ENCODE data around the gene STPG3. TPM values are rescaled to one million over a fixed set of nuclear protein-coding genes. Genes with fewer than 3 reads are reported as not detected.
A peak's percentile ranks its signal among the peaks of the same experiment; 100 is the strongest.

STPG3 gene
- total and polyA plus RNA-seq, 2 experiments from 2014 or later = 0.95 to 3.3 TPM

DNA sequence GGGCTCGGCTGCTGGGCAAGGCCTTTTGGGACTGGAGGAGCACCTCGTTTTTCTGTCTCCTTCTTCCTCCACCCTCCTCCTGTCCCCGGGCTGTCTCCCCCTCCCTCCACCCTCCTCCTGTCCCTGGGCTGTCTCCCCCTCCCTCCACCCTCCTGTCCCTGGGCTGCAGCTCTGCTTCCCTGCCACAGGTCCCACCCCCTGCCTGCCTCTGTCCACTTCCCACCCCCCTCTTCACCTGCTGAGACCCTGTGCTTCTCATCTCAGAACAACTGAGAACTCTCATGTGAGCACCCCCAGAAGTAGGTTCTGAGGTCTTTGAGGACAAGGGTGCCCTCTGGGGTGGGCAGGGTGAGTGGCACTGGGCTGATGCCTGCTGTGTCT lies 20.6 kb downstream of the STPG3 start:
- no peak overlapping the region for H3K4me3 ChIP-seq
- DNase-seq (ENCODE audit: low read depth in 1 of 2, low spot score in 1 of 2) = no peak
- H3K9me3 ChIP-seq (ENCODE audit: low read depth) = no peaks in the 10 kb centered on the region
- peaks cover 11% of the 10 kb centered on the region for H3K4me1 ChIP-seq (ENCODE audit: low read depth)
- peak overlapping the region; percentile 10 for H3K27ac ChIP-seq
- TF ChIP-seq, protein P1, sequence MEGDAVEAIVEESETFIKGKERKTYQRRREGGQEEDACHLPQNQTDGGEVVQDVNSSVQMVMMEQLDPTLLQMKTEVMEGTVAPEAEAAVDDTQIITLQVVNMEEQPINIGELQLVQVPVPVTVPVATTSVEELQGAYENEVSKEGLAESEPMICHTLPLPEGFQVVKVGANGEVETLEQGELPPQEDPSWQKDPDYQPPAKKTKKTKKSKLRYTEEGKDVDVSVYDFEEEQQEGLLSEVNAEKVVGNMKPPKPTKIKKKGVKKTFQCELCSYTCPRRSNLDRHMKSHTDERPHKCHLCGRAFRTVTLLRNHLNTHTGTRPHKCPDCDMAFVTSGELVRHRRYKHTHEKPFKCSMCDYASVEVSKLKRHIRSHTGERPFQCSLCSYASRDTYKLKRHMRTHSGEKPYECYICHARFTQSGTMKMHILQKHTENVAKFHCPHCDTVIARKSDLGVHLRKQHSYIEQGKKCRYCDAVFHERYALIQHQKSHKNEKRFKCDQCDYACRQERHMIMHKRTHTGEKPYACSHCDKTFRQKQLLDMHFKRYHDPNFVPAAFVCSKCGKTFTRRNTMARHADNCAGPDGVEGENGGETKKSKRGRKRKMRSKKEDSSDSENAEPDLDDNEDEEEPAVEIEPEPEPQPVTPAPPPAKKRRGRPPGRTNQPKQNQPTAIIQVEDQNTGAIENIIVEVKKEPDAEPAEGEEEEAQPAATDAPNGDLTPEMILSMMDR (IDR thresholded peaks at IDR 0.05; ENCODE audit: low read depth, low read length) = no peak
- no peaks in the 10 kb centered on the region for H3K27me3 ChIP-seq
- peaks cover 12% of the 10 kb centered on the region for H3K36me3 ChIP-seq

DNA sequence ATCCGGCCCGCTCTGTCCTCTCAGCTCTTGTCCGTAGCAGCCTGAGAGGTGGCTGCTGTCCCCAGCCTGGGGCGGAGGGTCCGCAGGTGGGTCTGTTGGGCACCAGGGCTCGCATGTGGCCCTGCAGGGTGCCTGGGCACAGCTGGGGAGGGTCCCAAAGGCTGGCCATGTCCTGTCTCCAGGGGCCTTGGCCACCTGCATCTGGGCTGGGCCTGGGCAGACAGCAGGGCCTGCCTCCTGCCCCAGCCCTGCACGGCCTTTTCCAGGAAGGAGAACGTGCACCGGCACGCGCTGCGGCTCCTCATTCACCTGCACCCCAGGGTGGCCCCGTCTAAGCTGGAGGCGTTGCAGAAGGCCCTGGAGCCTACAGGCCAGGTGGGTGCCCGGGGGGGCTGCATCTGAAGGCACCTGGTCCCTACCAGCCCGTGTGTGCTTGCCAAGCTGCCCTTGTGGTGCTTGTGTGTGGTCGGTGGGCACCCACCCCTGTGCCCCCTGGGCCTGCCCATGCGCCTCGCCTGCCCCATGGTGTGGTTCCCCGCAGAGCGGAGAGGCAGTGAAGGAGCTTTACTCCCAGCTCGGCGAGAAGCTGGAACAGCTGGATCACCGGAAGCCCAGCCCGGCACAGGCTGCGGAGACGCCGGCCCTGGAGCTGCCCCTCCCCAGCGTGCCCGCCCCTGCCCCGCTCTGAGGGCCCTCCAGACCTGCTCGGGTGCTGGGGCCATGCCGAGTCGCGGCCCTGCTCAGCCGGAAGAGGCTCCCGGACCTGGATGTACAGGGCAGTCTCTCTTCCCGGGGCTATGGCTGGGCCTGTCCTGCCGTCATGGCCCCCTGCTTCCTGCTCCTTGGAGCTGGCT lies 21.4 kb downstream of the STPG3 start:
- no peaks in the 10 kb centered on the region for H3K27me3 ChIP-seq
- peaks cover 19% of the 10 kb centered on the region for H3K4me1 ChIP-seq (ENCODE audit: low read depth)
- no peak for DNase-seq (ENCODE audit: low read depth in 1 of 2, low spot score in 1 of 2)
- H3K27ac ChIP-seq = no peak overlapping the region
- no peak overlapping the region for H3K4me3 ChIP-seq
- TF ChIP-seq, protein P1 (IDR thresholded peaks at IDR 0.05; ENCODE audit: low read depth, low read length) = no peak
- H3K9me3 ChIP-seq (ENCODE audit: low read depth) = no peaks in the 10 kb centered on the region
- H3K36me3 ChIP-seq = peaks cover 9% of the 10 kb centered on the region

DNA sequence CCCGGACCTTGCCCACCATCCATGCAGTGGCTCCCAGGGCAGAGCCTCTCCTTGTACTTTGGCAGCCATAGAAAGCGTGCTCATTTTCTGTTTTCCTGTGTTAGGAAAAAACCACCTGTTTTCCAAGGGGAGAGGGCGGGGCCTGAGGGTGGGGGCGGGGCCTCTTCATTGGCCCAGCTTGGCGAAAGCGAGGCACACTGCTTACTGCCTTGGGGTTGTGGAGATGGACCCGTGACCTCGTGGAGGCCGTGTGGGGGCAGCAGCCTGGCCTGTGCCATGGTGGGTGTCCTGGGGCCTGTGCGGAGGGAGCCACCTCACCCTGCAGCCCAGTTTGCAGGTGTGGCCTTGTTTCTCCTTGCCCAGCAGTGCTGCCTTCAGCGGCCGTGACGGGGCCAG lies 22.0 kb downstream of the STPG3 start:
- Histone ChIP-seq H3K27me3 (no peaks in the 10 kb centered on the region), H3K27ac (no peak overlapping the region), H3K36me3 (peaks cover 9% of the 10 kb centered on the region), H3K4me1 (ENCODE audit: low read depth) (peaks cover 25% of the 10 kb centered on the region), H3K4me3 (no peak overlapping the region), H3K9me3 (ENCODE audit: low read depth) (no peaks in the 10 kb centered on the region)
- TF ChIP-seq, protein P1 (IDR thresholded peaks at IDR 0.05; ENCODE audit: low read depth, low read length) = no peak
- no peak for DNase-seq (ENCODE audit: low read depth in 1 of 2, low spot score in 1 of 2)

DNA sequence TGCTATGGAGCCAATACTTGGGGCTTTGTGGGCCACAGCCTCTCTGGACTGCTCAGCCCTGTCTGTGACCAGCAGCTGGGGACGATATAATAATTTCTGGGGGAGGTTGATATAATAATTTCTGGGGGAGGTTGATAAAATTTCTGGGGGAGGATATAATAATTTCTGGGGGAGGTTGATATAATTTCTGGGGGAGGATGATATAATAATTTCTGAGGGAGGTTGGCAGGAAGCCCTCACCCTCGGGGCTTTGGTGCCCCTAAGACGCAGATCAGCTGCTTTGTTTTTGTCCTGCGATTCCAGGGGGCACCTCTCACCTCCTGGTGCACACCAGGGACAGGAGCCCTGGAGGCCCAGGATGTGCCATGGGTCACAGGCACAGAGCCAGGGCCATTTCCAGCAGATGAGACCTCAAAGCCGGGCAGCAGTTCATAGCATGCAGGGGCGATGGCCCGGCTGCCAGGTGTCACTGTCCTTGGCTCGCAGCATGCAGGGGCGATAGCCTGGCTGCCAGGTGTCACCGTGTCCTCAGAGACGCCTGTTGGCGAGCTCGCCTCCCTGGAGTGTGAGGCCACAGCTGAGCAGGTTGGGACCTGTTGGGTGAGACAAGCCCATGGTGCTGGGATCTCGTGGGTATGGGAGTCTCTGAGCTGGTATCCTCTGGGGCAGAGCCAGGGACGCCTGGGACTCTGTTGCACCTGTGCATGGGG lies 22.7 kb downstream of the STPG3 start:
- TF ChIP-seq, protein P1 (IDR thresholded peaks at IDR 0.05; ENCODE audit: low read depth, low read length) = no peak
- H3K4me1 ChIP-seq (ENCODE audit: low read depth) = peaks cover 29% of the 10 kb centered on the region
- H3K4me3 ChIP-seq = no peak overlapping the region
- H3K27ac ChIP-seq = peak overlapping the region; percentile 13
- no peak for DNase-seq (ENCODE audit: low read depth in 1 of 2, low spot score in 1 of 2)
- no peaks in the 10 kb centered on the region for H3K27me3 ChIP-seq
- H3K36me3 ChIP-seq = peaks cover 8% of the 10 kb centered on the region
- no peaks in the 10 kb centered on the region for H3K9me3 ChIP-seq (ENCODE audit: low read depth)

DNA sequence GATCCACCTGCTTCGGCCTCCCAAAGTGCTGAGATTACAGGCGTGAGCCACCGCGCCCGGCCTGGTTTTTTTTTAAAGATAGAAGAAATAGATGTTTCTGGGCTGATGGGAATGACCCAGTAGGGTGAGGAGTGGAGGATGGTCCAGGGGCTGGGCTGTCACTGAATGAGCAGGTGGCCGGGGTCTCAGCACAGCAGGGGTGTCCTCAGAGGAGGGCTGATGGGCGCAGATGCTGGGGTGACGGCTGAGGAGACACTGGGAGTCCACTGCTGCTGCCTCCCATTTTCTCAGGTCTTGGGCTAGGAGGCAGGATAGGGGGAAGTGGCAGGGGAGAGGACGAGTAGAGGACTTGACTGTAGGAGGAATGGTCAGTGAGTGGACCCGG lies 24.1 kb downstream of the STPG3 start:
- H3K36me3 ChIP-seq = peaks cover 9% of the 10 kb centered on the region
- H3K27me3 ChIP-seq = no peaks in the 10 kb centered on the region
- H3K9me3 ChIP-seq (ENCODE audit: low read depth) = no peaks in the 10 kb centered on the region
- H3K4me1 ChIP-seq (ENCODE audit: low read depth) = peaks cover 29% of the 10 kb centered on the region
- TF ChIP-seq, protein P1 (IDR thresholded peaks at IDR 0.05; ENCODE audit: low read depth, low read length) = no peak
- no peak overlapping the region for H3K4me3 ChIP-seq
- no peak for DNase-seq (ENCODE audit: low read depth in 1 of 2, low spot score in 1 of 2)
- H3K27ac ChIP-seq = peak overlapping the region; percentile 98
